GM19328 (cell line): ENCODE results near the gene PDGFC.
"Not testable (repeated sequence)": the region's sequence is repeated elsewhere in the genome, so short reads cannot be mapped to it uniquely, and the experiment has no call there.

Experiments used
- ATAC-seq: cut with Tn5 transposase; IDR thresholded peaks from one replicate; pipeline ENCODE4 v1.9.1; 2021; ENCODE audit warnings: mild to moderate bottlenecking, moderate library complexity; ENCODE audit not compliant: unreplicated experiment

The PDGFC gene

GRCh38 chr4:156909010-156909409 is 62.6 kb downstream of the PDGFC start:
- ATAC-seq: no peak

- no peak for ATAC-seq
These were observed 65.3 kb downstream of the PDGFC start for GRCh38 chr4:156906325-156906724.

- no peak for ATAC-seq
These were observed 69.7 kb downstream of the PDGFC start for GRCh38 chr4:156901871-156902270.

- no peak for ATAC-seq
These were observed 73.1 kb downstream of the PDGFC start for GRCh38 chr4:156898373-156899117.

- no peak for ATAC-seq
These were observed 75.1 kb downstream of the PDGFC start for GRCh38 chr4:156896527-156896926.

- ATAC-seq: no peak
These were observed 77.4 kb downstream of the PDGFC start for GRCh38 chr4:156894234-156894633.

GRCh38 chr4:156892805-156893204 is 78.8 kb downstream of the PDGFC start:
- ATAC-seq: no peak

GRCh38 chr4:156889616-156890594 is 81.7 kb downstream of the PDGFC start:
- ATAC-seq: no peak

GRCh38 chr4:156888762-156889161 is 82.8 kb downstream of the PDGFC start:
- ATAC-seq: no peak

- ATAC-seq: no peak
These were observed 85.1 kb downstream of the PDGFC start for GRCh38 chr4:156886481-156886880.

GRCh38 chr4:156885374-156885773 is 86.2 kb downstream of the PDGFC start:
- no peak for ATAC-seq

GRCh38 chr4:156884183-156884582 is 87.4 kb downstream of the PDGFC start:
- no peak for ATAC-seq

GRCh38 chr4:156875704-156876103 is 95.9 kb downstream of the PDGFC start:
- no peak for ATAC-seq

GRCh38 chr4:156875055-156875454 is 96.5 kb downstream of the PDGFC start:
- no peak for ATAC-seq

- ATAC-seq: no peak
These were observed 97.8 kb downstream of the PDGFC start for GRCh38 chr4:156873799-156874198.

- ATAC-seq: no peak
These were observed 100.7 kb downstream of the PDGFC start for GRCh38 chr4:156870861-156871260.

GRCh38 chr4:156870131-156870530 is 101.5 kb downstream of the PDGFC start:
- no peak for ATAC-seq

- not testable (repeated sequence) for ATAC-seq
These were observed 105.5 kb downstream of the PDGFC start for GRCh38 chr4:156866088-156866487.

GRCh38 chr4:156865451-156865850 is 106.1 kb downstream of the PDGFC start:
- ATAC-seq: no peak

GRCh38 chr4:156858071-156858470 is 113.5 kb downstream of the PDGFC start:
- ATAC-seq: no peak

- ATAC-seq: no peak
These were observed 132.8 kb downstream of the PDGFC start for GRCh38 chr4:156838761-156839160.
